Astrocyte of the cerebellum (primary cell): ENCODE measurements around the gene OTOP3.
A peak's percentile ranks its signal among the peaks of the same experiment; 100 is the strongest.

ENCODE experiments used
- DNase-seq: peaks from one replicate; pipeline ENCODE4 v3.0.0-alpha.2; 2011; ENCODE audit warnings: low read depth
- H3K4me3 ChIP-seq: 2 replicates; pipeline ENCODE4 v1.5.1; 2011; ENCODE audit warnings: mild to moderate bottlenecking, low read depth, low read length, moderate library complexity
- in situ Hi-C: cut with HindIII; loops from 2 replicates; pipeline ENCODE4 v1.10.0; 2017; ENCODE audit warnings: low sequenced_read_pairs
- TF ChIP-seq, protein P1 (sequence below): IDR thresholded peaks from 2 replicates; pipeline ENCODE4 v1.5.1; 2012; ENCODE audit warnings: low read length, low read depth, moderate library complexity, mild to moderate bottlenecking; ENCODE audit errors: missing control alignments

Gene OTOP3

DNA sequence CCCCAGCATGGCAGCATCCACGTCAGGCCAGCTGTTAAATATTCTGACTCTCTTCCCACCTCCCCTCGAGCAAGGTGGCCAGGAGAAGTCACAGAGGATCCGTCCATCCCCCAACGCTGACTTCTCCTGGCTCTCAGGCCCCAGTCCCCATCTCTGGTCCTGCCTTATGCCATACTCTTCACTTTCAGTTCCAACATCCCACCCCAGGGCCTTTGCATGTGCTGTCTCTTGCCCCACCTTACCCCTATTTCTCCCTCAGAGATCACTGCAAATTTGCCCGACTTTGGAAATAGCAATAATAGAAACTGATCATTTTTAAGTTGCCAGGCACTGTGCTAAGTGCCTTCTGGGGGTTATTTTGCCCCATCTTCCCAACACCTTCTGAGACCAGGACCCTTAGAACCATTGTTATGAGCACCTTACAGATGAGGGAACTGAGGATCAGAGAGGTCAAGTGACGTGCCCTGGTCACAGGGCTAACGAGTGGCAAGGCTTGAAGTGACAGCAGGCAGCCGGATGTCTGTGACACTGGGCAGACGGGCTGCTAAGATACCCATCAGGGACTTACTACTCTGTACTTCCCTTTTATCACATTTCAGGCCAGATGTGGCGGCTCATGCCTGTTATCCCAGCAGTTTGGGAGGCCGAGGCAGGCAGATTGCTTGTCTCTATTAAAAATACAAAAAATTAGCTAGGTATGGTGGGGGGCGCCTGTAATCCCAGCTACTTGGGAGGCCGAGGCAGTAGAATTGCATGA, 19.1 kb downstream of the OTOP3 start:
- no peak for DNase-seq
- TF ChIP-seq, protein P1, sequence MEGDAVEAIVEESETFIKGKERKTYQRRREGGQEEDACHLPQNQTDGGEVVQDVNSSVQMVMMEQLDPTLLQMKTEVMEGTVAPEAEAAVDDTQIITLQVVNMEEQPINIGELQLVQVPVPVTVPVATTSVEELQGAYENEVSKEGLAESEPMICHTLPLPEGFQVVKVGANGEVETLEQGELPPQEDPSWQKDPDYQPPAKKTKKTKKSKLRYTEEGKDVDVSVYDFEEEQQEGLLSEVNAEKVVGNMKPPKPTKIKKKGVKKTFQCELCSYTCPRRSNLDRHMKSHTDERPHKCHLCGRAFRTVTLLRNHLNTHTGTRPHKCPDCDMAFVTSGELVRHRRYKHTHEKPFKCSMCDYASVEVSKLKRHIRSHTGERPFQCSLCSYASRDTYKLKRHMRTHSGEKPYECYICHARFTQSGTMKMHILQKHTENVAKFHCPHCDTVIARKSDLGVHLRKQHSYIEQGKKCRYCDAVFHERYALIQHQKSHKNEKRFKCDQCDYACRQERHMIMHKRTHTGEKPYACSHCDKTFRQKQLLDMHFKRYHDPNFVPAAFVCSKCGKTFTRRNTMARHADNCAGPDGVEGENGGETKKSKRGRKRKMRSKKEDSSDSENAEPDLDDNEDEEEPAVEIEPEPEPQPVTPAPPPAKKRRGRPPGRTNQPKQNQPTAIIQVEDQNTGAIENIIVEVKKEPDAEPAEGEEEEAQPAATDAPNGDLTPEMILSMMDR, result no peak
- in situ Hi-C loops, result no loop called here
- no peak overlapping the region for H3K4me3 ChIP-seq

DNA sequence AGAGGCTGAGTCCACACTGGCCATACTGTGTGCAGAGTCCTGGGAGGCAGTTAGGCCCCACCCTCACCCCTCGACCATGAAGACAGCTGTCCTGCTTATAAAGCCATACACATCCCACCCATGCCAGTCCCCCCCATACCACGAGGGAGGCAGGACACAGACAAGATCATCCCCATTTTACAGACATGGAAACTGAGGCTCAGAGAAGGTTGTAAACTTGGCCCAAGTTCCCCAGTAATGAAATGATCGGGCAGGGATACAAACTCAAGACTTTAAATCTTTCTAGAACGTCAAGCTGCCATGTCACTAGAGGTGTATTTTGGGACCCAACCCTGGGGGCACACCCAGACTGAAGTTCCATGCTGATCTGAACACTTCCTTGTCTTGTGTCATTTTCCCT, 20.4 kb downstream of the OTOP3 start:
- TF ChIP-seq, protein P1, result no peak
- no peak for DNase-seq
- H3K4me3 ChIP-seq, result no peak overlapping the region
- in situ Hi-C loops, result no loop called here

DNA sequence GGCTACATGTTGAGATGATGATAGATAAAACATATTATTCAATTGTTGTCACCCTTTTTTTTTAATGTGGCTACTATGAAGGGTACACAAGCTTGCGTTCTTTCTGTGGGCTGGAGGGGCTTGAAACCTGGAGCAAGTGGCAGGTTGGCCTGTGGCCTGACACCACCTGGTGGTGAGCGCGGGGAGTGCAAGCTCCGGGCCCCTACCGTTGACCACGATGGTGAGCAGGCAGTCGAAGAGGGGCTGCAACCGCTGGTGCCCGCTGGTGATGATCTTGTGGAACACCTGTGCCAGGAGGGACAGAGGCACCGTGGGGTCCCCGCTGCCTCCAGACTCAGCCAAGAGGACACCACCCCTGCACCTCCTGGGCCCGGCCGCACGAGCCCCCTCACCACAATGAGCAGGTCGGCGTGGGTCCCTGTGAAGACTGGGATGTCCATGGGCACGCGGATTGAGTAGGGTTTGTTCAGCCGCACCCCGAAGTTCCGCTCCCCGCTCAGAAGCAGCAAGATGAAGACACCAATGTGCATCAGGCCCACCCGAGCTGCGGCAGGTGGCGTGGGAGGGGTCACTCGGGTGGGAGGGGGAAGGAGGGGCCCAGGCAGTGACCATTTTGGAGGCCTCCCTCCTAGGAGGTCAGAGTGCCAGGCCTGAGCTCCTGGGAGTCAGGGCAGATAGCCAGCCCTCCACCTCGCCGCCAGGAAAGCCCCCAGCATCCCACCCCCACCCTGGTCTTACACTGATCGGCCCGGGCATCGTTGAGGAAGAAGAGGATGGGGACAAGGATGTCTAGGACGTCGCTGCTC, 22.4 kb downstream of the OTOP3 start:
- in situ Hi-C loops, result no loop called here
- H3K4me3 ChIP-seq, result no peak overlapping the region
- peak; percentile 12 for DNase-seq
- TF ChIP-seq, protein P1, result peak; percentile 94

DNA sequence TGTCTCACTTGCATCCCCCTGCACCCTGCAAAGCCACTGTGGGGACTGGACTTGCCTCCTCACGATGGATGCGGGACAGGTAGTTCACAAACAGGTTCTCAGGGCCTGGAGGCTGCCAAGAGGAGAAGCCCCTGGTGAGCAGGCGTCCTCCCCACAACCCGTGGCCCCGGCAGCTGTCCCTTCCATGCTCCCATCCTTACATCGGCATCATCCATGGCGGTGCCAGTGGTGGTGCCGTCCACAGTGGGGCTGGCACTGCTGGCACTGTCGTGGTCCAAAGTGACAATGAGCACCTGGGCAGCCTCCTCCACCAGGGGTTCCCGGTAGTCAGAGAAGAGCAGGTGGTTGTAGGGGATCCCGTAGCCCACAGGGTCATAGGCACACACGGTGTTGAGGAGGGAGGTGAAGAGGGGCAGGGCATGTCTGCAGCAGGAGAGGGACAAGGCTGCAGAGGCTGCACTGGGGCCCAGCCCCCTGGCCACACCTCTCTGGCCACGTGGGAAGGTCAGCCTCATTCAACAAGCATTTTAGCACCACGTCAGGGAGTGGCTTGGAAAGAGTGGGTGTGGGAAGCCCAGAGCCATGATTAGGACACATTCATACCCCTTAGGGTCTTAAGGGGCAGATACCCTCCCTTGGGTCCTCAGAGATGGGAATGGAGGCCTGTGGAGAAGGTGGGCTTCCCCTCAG, 24.3 kb downstream of the OTOP3 start:
- no peak overlapping the region for H3K4me3 ChIP-seq
- no peak for DNase-seq
- in situ Hi-C loops, result no loop called here
- TF ChIP-seq, protein P1, result no peak

DNA sequence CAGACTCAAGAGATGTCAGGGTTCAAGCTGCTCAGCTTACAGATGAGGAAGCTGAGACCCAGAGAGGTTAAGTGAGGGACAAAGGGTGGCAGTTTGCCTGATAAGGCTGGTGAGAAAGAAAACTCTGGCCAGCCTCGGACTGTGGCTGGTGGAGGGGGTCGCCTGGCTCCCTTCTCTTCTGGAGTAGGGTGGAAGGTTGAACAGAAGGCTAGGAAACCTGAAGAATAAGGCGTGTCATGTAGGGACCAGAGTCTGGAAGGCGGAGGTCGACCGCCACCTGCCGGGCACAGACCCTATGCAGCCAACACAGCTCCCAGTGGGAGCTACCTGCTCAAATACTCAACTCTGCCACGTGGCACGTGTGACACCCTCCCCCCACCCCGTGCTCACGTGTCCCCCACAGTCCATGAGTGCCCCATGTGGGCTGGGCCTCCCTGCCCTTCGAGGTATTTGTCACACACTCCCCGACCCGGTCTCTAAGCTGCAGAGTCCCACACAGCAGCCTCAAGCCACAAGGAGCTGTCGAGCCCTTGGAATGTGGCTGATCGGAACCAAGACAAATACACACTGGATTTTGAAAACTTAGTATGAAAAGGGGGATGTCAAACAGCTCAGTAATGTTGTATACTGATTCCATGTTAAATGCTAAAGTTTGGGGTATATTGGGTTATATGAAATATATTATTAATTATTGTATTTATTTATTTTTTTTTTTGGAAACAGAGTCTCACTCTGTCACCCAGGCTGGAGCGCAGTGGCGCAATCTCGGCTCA, 25.1 kb downstream of the OTOP3 start:
- in situ Hi-C loops, result no loop called here
- DNase-seq, result no peak
- no peak overlapping the region for H3K4me3 ChIP-seq
- TF ChIP-seq, protein P1, result peak; percentile 38
